ENCODE data around the gene KRTAP9-2. TPM values are rescaled to one million over a fixed set of nuclear protein-coding genes. Genes with fewer than 3 reads are reported as not detected.
"Not testable (repeated sequence)": the region's sequence is repeated elsewhere in the genome, so short reads cannot be mapped to it uniquely, and the experiment has no call there.

KRTAP9-2 gene
- total RNA-seq, 1 experiment from 2014 or later: not detected

DNA sequence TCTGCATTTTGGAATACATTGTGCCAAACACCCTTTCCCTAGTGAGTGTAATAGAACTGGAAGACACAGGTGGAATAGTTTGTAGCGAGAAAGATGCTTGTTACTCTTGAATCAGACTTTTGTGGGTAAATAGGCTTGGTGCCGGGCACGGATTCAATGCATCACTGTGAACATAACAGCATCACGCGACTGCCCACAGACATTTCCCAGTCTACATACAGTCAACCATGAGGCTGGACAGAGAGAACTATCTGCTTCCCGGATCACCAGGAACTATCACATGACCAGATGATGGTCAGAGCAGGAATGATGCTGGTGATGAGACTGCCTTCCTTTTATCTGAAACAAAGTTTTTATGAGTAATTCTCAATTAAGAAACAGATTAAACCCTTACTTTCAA is 397 bp upstream of the KRTAP9-2 start:
- DNase-seq (ENCODE audit: low read depth, low spot score): peak; percentile 55
- in situ Hi-C loops (cut with HindIII; ENCODE audit: low pct_unique_long_range_greater_than_20kb, low sequenced_read_pairs): no loop called here

- DNase-seq (ENCODE audit: low read depth, low spot score): no peak
- in situ Hi-C loops (cut with HindIII; ENCODE audit: low pct_unique_long_range_greater_than_20kb, low sequenced_read_pairs): no loop called here
Measured at GRCh38 chr17:41230094-41230493, 3.6 kb downstream of the KRTAP9-2 start.

DNA sequence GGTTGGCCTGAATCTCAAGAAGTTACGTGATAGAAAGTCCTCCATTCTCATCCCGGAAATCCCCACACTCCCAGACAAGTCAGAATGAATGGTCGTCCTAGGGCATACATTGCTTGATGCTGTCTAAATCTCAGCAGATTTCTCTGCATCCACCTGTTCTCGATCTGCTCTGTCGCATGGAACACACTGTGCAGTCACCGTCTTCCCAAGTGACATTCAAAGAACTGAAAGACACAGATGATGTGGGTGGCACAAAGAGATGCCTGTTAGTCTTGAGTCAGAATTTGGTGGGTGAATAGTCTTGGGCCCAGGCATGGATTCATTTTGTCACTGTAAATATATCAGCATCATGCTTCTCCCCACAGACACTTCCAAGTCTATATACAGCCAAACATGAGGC is 5.3 kb downstream of the KRTAP9-2 start:
- in situ Hi-C loops (cut with HindIII; ENCODE audit: low pct_unique_long_range_greater_than_20kb, low sequenced_read_pairs): no loop called here
- no peak for DNase-seq (ENCODE audit: low read depth, low spot score)

- in situ Hi-C loops (cut with HindIII; ENCODE audit: low pct_unique_long_range_greater_than_20kb, low sequenced_read_pairs): not testable (repeated sequence)
Measured at GRCh38 chr17:41232399-41233105, 6.1 kb downstream of the KRTAP9-2 start, which contains the start of gene KRTAP9-3. Gene KRTAP9-3, plus strand, starts transcription at chr17:41232449. Its CDS starts 53 bp downstream, at chr17:41232502.

GRCh38 chr17:41237116-41237515 is 10.7 kb downstream of the KRTAP9-2 start:
- DNase-seq (ENCODE audit: low read depth, low spot score); in situ Hi-C loops (cut with HindIII; ENCODE audit: low pct_unique_long_range_greater_than_20kb, low sequenced_read_pairs): not testable (repeated sequence)

More at GRCh38 chr17:41232399-41233105, 6.1 kb downstream of the KRTAP9-2 start, which contains the start of gene KRTAP9-3:
- not testable (repeated sequence) for DNase-seq (ENCODE audit: low read depth, low spot score)

DNA sequence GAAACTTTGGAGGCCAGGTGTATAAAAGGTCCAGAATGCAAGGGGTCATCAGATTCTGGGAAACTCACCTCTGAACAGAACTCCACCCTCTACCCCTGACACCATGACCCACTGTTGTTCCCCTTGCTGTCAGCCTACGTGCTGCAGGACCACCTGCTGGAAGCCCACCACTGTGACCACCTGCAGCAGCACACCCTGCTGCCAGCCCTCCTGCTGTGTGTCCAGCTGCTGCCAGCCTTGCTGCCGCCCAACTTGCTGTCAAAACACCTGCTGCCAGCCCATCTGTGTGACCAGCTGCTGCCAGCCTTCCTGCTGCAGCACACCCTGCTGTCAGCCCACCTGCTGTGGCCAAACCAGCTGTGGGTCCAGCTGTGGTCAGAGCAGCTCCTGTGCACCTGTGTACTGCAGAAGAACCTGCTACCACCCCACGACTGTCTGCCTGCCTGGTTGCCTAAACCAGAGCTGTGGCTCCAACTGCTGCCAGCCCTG is 11.5 kb downstream of the KRTAP9-2 start, which contains the start of gene KRTAP9-8:
Gene KRTAP9-8 (plus strand): TSS at position 51 of the 489 bp plus-strand sequence. CDS start 53 bp downstream, at position 104.
- in situ Hi-C loops (cut with HindIII; ENCODE audit: low pct_unique_long_range_greater_than_20kb, low sequenced_read_pairs); DNase-seq (ENCODE audit: low read depth, low spot score): not testable (repeated sequence)

- DNase-seq (ENCODE audit: low read depth, low spot score); in situ Hi-C loops (cut with HindIII; ENCODE audit: low pct_unique_long_range_greater_than_20kb, low sequenced_read_pairs): not testable (repeated sequence)
Measured at GRCh38 chr17:41246995-41247787, 20.7 kb downstream of the KRTAP9-2 start.

DNA sequence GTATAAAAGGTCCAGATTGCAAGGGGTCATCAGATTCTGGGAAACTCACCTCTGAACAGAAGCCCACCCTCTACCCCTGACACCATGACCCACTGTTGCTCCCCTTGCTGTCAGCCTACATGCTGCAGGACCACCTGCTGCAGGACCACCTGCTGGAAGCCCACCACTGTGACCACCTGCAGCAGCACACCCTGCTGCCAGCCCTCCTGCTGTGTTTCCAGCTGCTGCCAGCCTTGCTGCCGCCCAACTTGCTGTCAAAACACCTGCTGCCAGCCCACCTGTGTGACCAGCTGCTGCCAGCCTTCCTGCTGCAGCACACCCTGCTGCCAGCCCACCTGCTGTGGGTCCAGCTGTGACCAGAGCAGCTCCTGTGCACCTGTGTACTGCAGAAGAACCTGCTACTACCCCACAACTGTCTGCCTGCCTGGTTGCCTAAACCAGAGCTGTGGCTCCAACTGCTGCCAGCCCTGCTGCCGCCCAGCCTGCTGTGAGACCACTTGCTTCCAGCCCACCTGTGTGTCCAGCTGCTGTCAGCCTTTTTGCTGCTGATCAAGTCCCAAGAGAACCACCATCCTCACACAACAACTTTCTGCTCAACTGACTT is 23.3 kb downstream of the KRTAP9-2 start, which contains the start of gene KRTAP9-4:
Gene KRTAP9-4 (plus strand): TSS at position 51 of the 604 bp plus-strand sequence. CDS start 34 bp downstream, at position 85.
- in situ Hi-C loops (cut with HindIII; ENCODE audit: low pct_unique_long_range_greater_than_20kb, low sequenced_read_pairs); DNase-seq (ENCODE audit: low read depth, low spot score): not testable (repeated sequence)

DNA sequence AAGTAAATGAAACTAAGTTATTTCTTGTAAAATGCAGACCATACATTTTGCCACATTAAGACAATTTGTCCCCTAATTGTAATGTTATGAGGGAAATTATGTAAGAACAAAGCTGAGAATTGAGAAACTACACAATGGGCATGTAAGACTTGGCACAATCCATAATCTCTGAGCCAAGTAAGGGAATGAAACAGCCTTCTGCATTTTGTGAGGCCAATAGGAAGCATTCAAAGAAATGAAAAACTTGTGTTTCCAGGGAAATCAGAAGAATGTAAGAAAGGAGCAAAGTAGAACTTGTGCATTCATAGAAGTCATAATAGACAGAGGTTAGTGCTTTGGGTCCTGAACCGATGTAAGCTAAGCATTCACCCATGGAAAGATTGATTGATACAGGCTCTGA is 24.8 kb downstream of the KRTAP9-2 start:
- in situ Hi-C loops (cut with HindIII; ENCODE audit: low pct_unique_long_range_greater_than_20kb, low sequenced_read_pairs): no loop called here
- DNase-seq (ENCODE audit: low read depth, low spot score): no peak

DNA sequence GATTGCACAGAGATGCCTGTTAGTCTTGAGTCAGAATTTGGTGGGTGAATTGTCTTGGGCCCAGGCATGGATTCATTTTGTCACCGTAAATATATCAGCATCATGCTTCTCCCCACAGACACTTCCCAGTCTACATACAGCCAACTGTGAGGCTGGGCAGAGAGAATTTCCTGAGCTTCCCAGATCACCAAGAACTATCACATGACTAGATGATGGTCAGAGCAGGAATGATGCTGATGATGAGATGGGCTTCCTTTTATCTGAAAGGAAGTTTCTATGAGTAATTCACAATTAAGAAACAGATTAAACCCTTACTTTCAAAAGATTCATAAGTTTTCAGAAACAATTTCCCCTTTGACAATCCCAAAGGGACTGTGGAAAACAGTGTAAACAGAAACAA is 28.4 kb downstream of the KRTAP9-2 start:
- DNase-seq (ENCODE audit: low read depth, low spot score): no peak
- in situ Hi-C loops (cut with HindIII; ENCODE audit: low pct_unique_long_range_greater_than_20kb, low sequenced_read_pairs): no loop called here

DNA sequence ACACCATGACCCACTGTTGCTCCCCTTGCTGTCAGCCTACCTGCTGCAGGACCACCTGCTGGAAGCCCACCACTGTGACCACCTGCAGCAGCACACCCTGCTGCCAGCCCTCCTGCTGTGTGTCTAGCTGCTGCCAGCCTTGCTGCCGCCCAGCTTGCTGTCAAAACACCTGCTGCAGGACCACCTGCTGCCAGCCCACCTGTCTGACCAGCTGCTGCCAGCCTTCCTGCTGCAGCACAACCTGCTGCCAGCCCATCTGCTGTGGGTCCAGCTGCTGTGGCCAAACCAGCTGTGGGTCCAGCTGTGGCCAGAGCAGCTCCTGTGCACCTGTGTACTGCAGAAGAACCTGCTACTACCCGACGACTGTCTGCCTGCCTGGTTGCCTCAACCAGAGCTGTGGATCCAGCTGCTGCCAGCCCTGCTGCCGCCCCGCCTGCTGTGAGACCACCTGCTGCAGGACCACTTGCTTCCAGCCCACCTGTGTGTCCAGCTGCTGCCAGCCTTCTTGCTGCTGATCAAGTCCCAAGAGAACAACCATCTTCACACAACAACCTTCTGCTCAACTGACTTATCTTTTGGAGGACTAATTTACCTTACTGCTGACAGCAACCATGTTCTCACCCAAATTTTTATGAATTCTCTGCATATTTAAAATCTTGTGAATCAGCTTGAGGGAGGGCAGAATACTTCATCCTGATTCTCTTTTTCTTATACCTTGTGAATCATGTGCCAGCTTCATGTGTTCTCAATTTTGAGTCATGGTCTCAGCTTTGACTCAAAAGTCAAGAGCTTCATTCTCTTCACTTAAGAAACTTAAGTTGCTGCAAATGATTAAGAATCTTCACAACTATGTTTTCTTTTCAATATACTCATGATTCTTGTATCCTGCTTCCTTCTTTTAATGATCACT is 29.2 kb downstream of the KRTAP9-2 start, which contains the start of gene KRTAP9-9:
Gene KRTAP9-9 (plus strand): TSS at position 4 of the 910 bp plus-strand sequence.
- DNase-seq (ENCODE audit: low read depth, low spot score); in situ Hi-C loops (cut with HindIII; ENCODE audit: low pct_unique_long_range_greater_than_20kb, low sequenced_read_pairs): not testable (repeated sequence)

DNA sequence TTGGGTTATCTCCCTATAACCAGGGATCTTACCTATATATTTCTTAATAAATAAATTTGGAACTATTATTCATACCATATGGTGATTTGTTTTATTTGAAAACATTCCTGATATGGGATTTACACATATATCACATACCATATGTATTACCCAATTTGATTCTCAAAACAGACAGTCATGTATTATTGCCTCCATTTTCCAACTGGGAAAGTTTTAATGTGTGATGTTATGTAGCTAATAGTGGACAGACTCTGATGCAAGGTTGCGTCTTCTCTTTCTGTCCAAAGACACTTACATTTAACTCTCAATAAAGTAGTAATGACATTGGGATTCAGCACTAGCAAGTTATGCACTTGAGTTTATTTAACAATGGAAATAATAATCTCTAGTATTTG is 29.8 kb downstream of the KRTAP9-2 start:
- DNase-seq (ENCODE audit: low read depth, low spot score): no peak
- in situ Hi-C loops (cut with HindIII; ENCODE audit: low pct_unique_long_range_greater_than_20kb, low sequenced_read_pairs): no loop called here

GRCh38 chr17:41258406-41258805 is 32.0 kb downstream of the KRTAP9-2 start:
- DNase-seq (ENCODE audit: low read depth, low spot score): no peak
- in situ Hi-C loops (cut with HindIII; ENCODE audit: low pct_unique_long_range_greater_than_20kb, low sequenced_read_pairs): no loop called here

DNA sequence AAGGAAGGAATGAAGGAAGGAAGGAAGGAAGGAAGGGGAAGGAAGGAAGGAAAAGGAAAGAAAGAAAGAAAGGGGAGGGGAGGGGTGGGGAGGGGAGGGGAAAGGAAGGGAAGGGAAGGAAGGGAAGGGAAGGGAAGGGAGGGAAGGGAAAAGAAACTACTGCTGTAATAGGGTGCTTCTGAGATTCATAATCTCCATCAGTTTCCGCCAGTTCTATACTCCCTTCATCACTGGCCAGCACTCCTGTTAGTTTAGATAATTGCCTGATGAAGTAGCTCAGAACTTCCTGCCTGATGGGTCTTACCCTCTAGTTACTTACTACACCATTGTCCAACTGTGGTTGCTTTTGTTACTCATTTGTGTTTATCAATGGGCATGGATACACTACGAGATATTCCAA is 36.8 kb downstream of the KRTAP9-2 start:
- no peak for DNase-seq (ENCODE audit: low read depth, low spot score)
- in situ Hi-C loops (cut with HindIII; ENCODE audit: low pct_unique_long_range_greater_than_20kb, low sequenced_read_pairs): no loop called here

DNA sequence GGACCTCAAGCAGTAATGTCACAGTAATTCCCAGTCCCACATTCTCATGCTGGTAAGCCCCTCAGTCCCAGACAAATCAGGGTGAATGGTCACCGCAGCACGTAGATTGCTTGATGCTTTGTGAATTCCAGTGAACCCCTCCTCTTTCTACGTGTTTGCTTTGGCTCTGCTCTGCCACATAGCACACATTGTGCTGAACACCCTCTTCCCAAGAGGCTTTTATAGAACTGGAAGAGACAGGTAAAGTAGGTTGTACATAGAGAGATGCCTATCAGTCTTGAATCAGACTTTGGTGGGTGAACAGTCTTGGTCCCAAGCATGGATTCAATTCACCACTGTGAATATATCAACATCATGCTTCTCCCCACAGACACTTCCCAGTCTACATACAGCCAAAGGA is 38.2 kb downstream of the KRTAP9-2 start:
- DNase-seq (ENCODE audit: low read depth, low spot score): no peak
- in situ Hi-C loops (cut with HindIII; ENCODE audit: low pct_unique_long_range_greater_than_20kb, low sequenced_read_pairs): no loop called here

DNA sequence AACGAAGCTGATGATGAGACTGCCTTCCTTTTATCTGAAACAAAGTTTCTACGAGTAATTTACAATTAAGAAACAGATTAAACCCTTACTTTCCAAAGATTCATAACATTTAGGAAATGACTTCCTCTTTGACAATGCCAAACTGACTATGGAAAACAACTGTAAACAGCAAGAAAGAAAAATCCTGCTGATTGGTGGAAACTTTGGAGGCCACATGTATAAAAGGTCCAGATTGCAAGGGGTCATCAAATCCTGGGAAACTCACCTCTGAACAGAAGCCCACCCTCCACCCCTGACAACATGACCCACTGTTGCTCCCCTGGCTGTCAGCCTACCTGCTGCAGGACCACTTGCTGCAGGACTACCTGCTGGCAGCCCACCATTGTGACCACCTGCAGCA is 38.6 kb downstream of the KRTAP9-2 start, which contains the start of gene KRTAP9-6:
Gene KRTAP9-6 (plus strand): TSS at position 301 of the 400 bp plus-strand sequence. CDS start 0 bp downstream, at position 301.
- in situ Hi-C loops (cut with HindIII; ENCODE audit: low pct_unique_long_range_greater_than_20kb, low sequenced_read_pairs): no loop called here
- no peak for DNase-seq (ENCODE audit: low read depth, low spot score)

DNA sequence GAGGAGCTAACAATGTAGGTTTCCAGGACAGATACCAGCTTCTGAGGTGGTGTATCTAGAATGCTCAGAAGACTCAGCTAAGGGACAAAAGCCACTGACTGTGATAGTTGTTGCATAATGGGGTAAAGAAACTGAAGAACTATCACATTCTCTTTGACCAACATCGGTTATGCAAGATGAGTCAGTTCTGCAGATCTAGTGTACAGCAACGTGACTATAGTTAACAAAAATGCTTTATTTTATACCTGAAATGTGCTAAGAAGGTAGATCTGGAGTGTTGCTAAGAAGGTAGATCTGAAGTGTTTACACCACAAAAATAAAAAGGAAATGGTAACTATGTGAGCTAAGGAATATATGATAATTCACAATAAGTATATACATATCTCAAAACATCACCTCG is 41.3 kb downstream of the KRTAP9-2 start:
- in situ Hi-C loops (cut with HindIII; ENCODE audit: low pct_unique_long_range_greater_than_20kb, low sequenced_read_pairs): no loop called here
- DNase-seq (ENCODE audit: low read depth, low spot score): no peak
